ENCODE measurements around the gene KCNH4. TPM values are rescaled to one million over a fixed set of nuclear protein-coding genes. Genes with fewer than 3 reads are reported as not detected.
"Not testable (repeated sequence)": the region's sequence is repeated elsewhere in the genome, so short reads cannot be mapped to it uniquely, and the experiment has no call there.

Gene KCNH4
- total RNA-seq, 1 donor from 2014 or later, result not detected

DNA sequence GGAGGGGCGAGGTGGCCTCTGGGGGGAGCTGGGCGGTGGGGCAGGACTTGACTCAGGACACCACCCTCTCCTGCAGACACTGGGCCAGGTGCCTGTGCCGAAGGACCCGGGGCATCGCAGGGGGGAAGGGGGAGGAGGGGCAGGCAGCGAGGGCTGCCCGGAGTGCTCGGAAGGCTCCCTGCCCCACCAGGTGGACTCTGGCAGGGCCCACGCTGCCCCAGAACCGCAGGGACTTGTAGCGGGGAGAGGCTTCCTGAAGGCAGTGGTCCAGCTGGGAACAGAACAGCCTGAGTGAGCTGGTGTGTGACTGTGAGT is 8.7 kb upstream of the KCNH4 start:
- DNase-seq (ENCODE audit: extremely low spot score, unreplicated experiment), result no peak
- Mint-ChIP-seq H3K4me1 (ENCODE audit: unreplicated experiment) (peaks cover 10% of the 10 kb centered on the region), H3K4me3 (ENCODE audit: unreplicated experiment) (no peak overlapping the region), H3K36me3 (ENCODE audit: unreplicated experiment) (no peaks in the 10 kb centered on the region), H3K9me3 (ENCODE audit: unreplicated experiment) (no peaks in the 10 kb centered on the region), H3K27ac (ENCODE audit: unreplicated experiment) (no peak overlapping the region), H3K27me3 (ENCODE audit: unreplicated experiment) (peaks cover 2% of the 10 kb centered on the region)
- TF ChIP-seq, protein P1, sequence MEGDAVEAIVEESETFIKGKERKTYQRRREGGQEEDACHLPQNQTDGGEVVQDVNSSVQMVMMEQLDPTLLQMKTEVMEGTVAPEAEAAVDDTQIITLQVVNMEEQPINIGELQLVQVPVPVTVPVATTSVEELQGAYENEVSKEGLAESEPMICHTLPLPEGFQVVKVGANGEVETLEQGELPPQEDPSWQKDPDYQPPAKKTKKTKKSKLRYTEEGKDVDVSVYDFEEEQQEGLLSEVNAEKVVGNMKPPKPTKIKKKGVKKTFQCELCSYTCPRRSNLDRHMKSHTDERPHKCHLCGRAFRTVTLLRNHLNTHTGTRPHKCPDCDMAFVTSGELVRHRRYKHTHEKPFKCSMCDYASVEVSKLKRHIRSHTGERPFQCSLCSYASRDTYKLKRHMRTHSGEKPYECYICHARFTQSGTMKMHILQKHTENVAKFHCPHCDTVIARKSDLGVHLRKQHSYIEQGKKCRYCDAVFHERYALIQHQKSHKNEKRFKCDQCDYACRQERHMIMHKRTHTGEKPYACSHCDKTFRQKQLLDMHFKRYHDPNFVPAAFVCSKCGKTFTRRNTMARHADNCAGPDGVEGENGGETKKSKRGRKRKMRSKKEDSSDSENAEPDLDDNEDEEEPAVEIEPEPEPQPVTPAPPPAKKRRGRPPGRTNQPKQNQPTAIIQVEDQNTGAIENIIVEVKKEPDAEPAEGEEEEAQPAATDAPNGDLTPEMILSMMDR (IDR thresholded peaks at IDR 0.05), result no peak

DNA sequence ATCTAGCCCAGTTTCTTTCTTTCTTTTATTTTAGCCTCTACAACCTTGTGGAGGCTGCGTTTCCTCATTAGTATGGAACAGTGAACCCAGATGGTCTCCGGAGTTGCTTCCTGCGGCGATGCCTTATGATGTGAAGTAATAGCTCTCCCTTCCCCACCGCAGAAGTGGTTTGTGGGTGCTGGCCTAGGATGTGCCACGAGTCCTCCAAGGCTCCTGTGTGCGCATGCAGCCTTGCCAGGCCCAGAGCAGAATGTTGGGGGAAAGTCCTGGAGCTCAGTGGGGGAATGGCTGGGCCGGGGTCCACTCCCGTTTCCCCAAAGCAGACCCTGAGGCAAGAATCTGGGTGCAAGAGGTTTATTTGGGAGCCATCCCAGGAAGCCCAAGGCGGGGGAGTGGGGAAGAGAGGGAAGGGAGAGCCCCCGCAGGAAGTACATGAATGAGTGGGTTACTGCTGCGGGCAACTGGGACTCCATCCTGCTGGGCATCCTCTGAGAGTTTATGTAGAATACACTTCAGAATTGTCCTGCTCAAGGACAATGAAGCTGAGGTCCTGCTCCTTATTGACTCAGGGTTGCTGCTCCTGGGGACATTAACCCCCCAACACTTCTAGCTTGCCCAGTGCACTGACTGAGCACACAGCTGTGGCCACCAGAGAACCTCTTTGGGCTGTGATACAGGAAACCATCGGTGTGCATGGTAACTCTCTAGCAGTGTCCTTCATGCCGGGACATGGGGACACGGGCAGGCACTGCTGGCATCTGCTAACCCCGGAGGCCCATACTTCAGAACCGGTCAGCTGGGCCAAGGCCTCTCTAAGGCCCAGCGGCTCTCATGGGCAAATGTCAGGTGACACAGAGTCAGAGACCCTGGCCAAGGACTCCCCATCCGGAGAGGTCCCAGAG is 8.1 kb upstream of the KCNH4 start:
- no peaks in the 10 kb centered on the region for H3K36me3 Mint-ChIP-seq (ENCODE audit: unreplicated experiment)
- H3K27ac Mint-ChIP-seq (ENCODE audit: unreplicated experiment), result no peak overlapping the region
- no peak for DNase-seq (ENCODE audit: extremely low spot score, unreplicated experiment)
- TF ChIP-seq, protein P1 (IDR thresholded peaks at IDR 0.05), result no peak
- H3K4me1 Mint-ChIP-seq (ENCODE audit: unreplicated experiment), result peaks cover 9% of the 10 kb centered on the region
- peaks cover 2% of the 10 kb centered on the region for H3K27me3 Mint-ChIP-seq (ENCODE audit: unreplicated experiment)
- no peak overlapping the region for H3K4me3 Mint-ChIP-seq (ENCODE audit: unreplicated experiment)
- no peaks in the 10 kb centered on the region for H3K9me3 Mint-ChIP-seq (ENCODE audit: unreplicated experiment)

DNA sequence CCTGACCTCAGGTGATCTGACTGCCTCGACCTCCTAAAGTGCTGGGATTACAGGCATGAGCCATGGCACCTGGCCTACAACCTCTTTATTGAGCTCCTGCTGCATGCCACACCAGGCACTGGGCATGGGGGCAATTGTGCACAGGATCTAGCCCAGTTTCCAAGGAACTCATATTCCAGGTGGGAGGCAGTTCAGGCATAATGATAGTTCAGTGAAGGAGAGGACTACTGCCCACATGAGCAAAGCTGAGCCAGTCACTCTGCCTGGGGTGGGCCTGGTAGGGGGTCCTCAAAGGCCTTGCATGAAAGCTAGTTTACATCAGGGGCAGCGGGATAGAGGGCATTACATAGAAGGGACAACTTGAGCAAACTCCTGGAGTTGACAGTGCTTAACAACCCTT is 6.9 kb upstream of the KCNH4 start:
- Mint-ChIP-seq H3K9me3 (ENCODE audit: unreplicated experiment) (no peaks in the 10 kb centered on the region), H3K27me3 (ENCODE audit: unreplicated experiment) (peaks cover 7% of the 10 kb centered on the region), H3K27ac (ENCODE audit: unreplicated experiment) (no peak overlapping the region), H3K36me3 (ENCODE audit: unreplicated experiment) (no peaks in the 10 kb centered on the region), H3K4me3 (ENCODE audit: unreplicated experiment) (no peak overlapping the region), H3K4me1 (ENCODE audit: unreplicated experiment) (peaks cover 12% of the 10 kb centered on the region)
- no peak for DNase-seq (ENCODE audit: extremely low spot score, unreplicated experiment)
- TF ChIP-seq, protein P1 (IDR thresholded peaks at IDR 0.05), result no peak

DNA sequence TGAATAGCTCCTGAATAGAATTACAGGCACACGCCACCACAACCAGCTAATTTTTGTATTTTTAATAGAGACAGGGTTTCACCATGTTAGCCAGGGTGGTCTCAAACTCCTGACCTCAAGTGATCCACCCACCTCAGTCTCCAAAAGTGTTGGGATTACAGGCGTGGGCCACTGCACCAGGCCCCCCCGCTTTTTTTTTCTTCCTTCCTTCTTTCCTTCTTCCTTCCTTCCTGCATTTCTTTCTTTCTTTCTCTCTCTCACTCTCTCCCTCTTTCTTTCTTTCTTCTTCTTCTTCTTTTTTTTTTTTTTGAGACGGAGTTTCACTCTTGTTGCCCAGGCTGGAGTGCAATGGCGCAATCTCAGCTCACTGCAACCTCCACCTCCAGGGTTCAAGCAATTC is 5.2 kb upstream of the KCNH4 start:
- peaks cover 19% of the 10 kb centered on the region for H3K27me3 Mint-ChIP-seq (ENCODE audit: unreplicated experiment)
- H3K27ac Mint-ChIP-seq (ENCODE audit: unreplicated experiment); H3K36me3 Mint-ChIP-seq (ENCODE audit: unreplicated experiment); DNase-seq (ENCODE audit: extremely low spot score, unreplicated experiment); H3K4me3 Mint-ChIP-seq (ENCODE audit: unreplicated experiment); H3K9me3 Mint-ChIP-seq (ENCODE audit: unreplicated experiment): not testable (repeated sequence)
- H3K4me1 Mint-ChIP-seq (ENCODE audit: unreplicated experiment), result peaks cover 16% of the 10 kb centered on the region

DNA sequence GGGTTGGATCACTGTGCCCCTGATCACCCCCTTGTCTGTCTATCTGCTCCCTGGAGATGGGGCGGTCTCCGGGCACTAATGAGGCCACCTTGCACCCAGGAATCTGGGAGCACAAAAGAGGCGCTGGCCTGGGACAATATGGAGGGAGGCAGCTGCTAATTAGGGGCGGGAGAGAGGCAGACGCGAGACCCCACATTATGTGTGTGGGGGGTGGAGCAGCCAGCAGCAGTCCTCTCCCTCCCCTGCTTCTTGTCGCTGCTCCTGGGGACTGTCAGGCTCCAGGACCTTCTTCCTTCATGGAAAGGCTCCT is 4.6 kb upstream of the KCNH4 start:
- H3K4me1 Mint-ChIP-seq (ENCODE audit: unreplicated experiment), result peaks cover 17% of the 10 kb centered on the region
- no peaks in the 10 kb centered on the region for H3K36me3 Mint-ChIP-seq (ENCODE audit: unreplicated experiment)
- H3K4me3 Mint-ChIP-seq (ENCODE audit: unreplicated experiment), result no peak overlapping the region
- no peaks in the 10 kb centered on the region for H3K9me3 Mint-ChIP-seq (ENCODE audit: unreplicated experiment)
- DNase-seq (ENCODE audit: extremely low spot score, unreplicated experiment), result no peak
- TF ChIP-seq, protein P1 (IDR thresholded peaks at IDR 0.05), result no peak
- peaks cover 20% of the 10 kb centered on the region for H3K27me3 Mint-ChIP-seq (ENCODE audit: unreplicated experiment)
- H3K27ac Mint-ChIP-seq (ENCODE audit: unreplicated experiment), result no peak overlapping the region
